DOHH2 (cell line): ENCODE measurements around the gene KRTAP5-8.
"Not testable (repeated sequence)": the region's sequence is repeated elsewhere in the genome, so short reads cannot be mapped to it uniquely, and the experiment has no call there.

ENCODE experiments used
- H3F3A ChIP-seq: fragments of 200-600 bp; sonication (generic), shearing (Covaris generic); 2 replicates; pipeline ENCODE4 v1.6.0; 2016; ENCODE audit warnings: antibody characterized with exemption, mild to moderate bottlenecking; ENCODE audit not compliant: control insufficient read depth, insufficient read depth
- H3K27ac ChIP-seq: fragments of 200-600 bp; sonication (generic); 2 replicates; pipeline ENCODE4 v1.5.1; 2014; ENCODE audit warnings: low read depth, mild to moderate bottlenecking, low read length, moderate library complexity
- H3K27me3 ChIP-seq: fragments of 200-600 bp; sonication (generic); 2 replicates; pipeline ENCODE4 v1.6.1; 2014; ENCODE audit warnings: mild to moderate bottlenecking, low read length, mixed read lengths; ENCODE audit not compliant: control insufficient read depth
- H3K36me3 ChIP-seq: fragments of 200-600 bp; sonication (generic); 2 replicates; pipeline ENCODE4 v1.6.1; 2014; ENCODE audit warnings: mild to moderate bottlenecking, low read length, moderate library complexity, mixed read lengths; ENCODE audit not compliant: control insufficient read depth
- H3K4me1 ChIP-seq: fragments of 200-600 bp; sonication (generic); 2 replicates; pipeline ENCODE4 v1.6.1; 2014; ENCODE audit warnings: mild to moderate bottlenecking, low read length, mixed read lengths; ENCODE audit not compliant: control insufficient read depth
- H3K4me2 ChIP-seq: fragments of 200-600 bp; sonication (generic); 2 replicates; pipeline ENCODE4 v1.6.0; 2014; ENCODE audit warnings: mild to moderate bottlenecking, low read length, moderate library complexity
- H3K4me3 ChIP-seq: fragments of 200-600 bp; sonication (generic); 2 replicates; pipeline ENCODE4 v1.5.1; 2014; ENCODE audit warnings: mild to moderate bottlenecking, low read length, mixed read lengths
- H3K79me2 ChIP-seq: fragments of 200-600 bp; sonication (generic); 2 replicates; pipeline ENCODE4 v1.6.1; 2014; ENCODE audit warnings: mild to moderate bottlenecking, low read length, mixed read lengths; ENCODE audit not compliant: control insufficient read depth
- H3K9me2 ChIP-seq: fragments of 200-600 bp; sonication (generic); replicated peaks from 2 replicates; pipeline ENCODE4 v1.6.1; 2014; ENCODE audit warnings: mild to moderate bottlenecking, low read length, mixed read lengths; ENCODE audit not compliant: control insufficient read depth
- H3K9me3 ChIP-seq: fragments of 200-600 bp; sonication (generic); 2 replicates; pipeline ENCODE4 v1.6.1; 2014; ENCODE audit warnings: antibody characterized with exemption, low read length, mixed read lengths; ENCODE audit not compliant: control insufficient read depth, insufficient read depth
- H4K20me1 ChIP-seq: fragments of 200-600 bp; sonication (generic); 2 replicates; pipeline ENCODE4 v1.6.0; 2014; ENCODE audit warnings: low read depth, mild to moderate bottlenecking, antibody characterized with exemption, low read length, moderate library complexity; ENCODE audit not compliant: control insufficient read depth, insufficient read depth
- CTCF ChIP-seq: fragments of 200-600 bp; sonication (generic); IDR thresholded peaks from one replicate; pipeline ENCODE4 v1.5.1; 2014; ENCODE audit warnings: antibody characterized with exemption, mild to moderate bottlenecking, low read depth, low read length; ENCODE audit not compliant: poor library complexity, severe bottlenecking
- EZH2phosphoT487 ChIP-seq: fragments of 200-600 bp; sonication (generic); IDR thresholded peaks from 2 replicates; pipeline ENCODE4 v1.6.1; 2017; ENCODE audit warnings: borderline replicate concordance, mild to moderate bottlenecking, antibody characterized with exemption, low read length, moderate library complexity, mixed read lengths

Gene KRTAP5-8

GRCh38 chr11:71580057-71581003 is 42.5 kb downstream of the KRTAP5-8 start:
- Histone ChIP-seq H3K9me3 (no peaks in the 10 kb centered on the region), H3K27ac (no peak overlapping the region), H3K4me3 (no peak overlapping the region), H3K36me3 (no peaks in the 10 kb centered on the region), H3F3A (no peaks in the 10 kb centered on the region), H3K79me2 (no peaks in the 10 kb centered on the region), H3K9me2 (no peaks in the 10 kb centered on the region), H3K27me3 (0 out of 2 replicates have a peak, but pooled peaks cover 4% of the 10 kb centered on the region), H3K4me2 (no peak overlapping the region), H3K4me1 (peaks cover 4% of the 10 kb centered on the region), H4K20me1 (no peaks in the 10 kb centered on the region)
- TF ChIP-seq CTCF (peak; percentile 66), EZH2phosphoT487 (no peak)

GRCh38 chr11:71581826-71582225 is 44.0 kb downstream of the KRTAP5-8 start:
- TF ChIP-seq CTCF: no peak
- no peaks in the 10 kb centered on the region for H3K9me2 ChIP-seq
- no peak overlapping the region for H3K27ac ChIP-seq
- no peaks in the 10 kb centered on the region for H3F3A ChIP-seq
- 0 out of 2 replicates have a peak, but pooled peaks cover 4% of the 10 kb centered on the region for H3K27me3 ChIP-seq
- H3K4me1 ChIP-seq: peaks cover 4% of the 10 kb centered on the region
- H3K4me3 ChIP-seq: no peak overlapping the region
- H3K79me2 ChIP-seq: no peaks in the 10 kb centered on the region
- H4K20me1 ChIP-seq: no peaks in the 10 kb centered on the region
- H3K4me2 ChIP-seq: no peak overlapping the region
- H3K36me3 ChIP-seq: no peaks in the 10 kb centered on the region
- H3K9me3 ChIP-seq: no peaks in the 10 kb centered on the region

DNA sequence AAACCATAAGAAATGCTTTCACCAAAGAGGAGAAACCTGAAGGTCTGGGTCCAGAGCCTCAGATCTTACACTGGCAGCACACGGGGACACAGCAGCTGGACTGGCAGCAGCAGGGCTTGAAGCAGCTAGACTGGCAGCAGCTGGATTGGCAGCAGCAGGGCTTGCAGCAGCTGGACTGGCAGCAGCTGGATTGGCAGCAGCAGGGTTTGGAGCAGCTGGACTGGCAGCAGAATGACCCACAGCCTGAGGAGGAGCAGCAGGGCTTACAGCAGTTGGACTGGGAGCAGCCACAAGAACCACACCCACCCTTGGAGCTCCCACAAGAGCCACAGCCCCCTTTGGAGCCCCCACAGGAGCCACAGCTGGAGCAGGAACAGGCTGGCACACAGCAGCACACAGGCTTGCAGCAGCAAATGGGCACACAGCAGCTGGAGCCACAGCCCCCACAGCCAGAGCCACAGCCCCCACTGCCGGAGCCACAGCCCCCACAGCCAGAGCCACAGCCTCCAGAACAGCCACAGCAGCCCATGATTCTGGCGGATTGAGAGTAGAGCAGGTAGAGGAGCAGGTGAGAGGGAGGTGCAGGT is 44.6 kb downstream of the KRTAP5-8 start, which contains the start of gene KRTAP5-11:
TSS of gene KRTAP5-11 (minus strand) at position 567 of the 587 bp plus-strand sequence. CDS start at position 529, 38 bp downstream.
- H3K9me3 ChIP-seq: no peaks in the 10 kb centered on the region
- no peak within 1 kb of the TSS for H3K4me2 ChIP-seq
- H3K27ac ChIP-seq: no peak within 1 kb of the TSS
- TF ChIP-seq EZH2phosphoT487 (no peak), CTCF (no peak)
- no peaks in the 10 kb centered on the region for H3K36me3 ChIP-seq
- no peaks in the 10 kb centered on the region for H4K20me1 ChIP-seq
- peaks cover 4% of the 10 kb centered on the region for H3K4me1 ChIP-seq
- no peaks in the 10 kb centered on the region for H3K9me2 ChIP-seq
- H3K27me3 ChIP-seq: 0 out of 2 replicates have a peak, but pooled peaks cover 4% of the 10 kb centered on the region
- no peak within 1 kb of the TSS for H3K4me3 ChIP-seq
- H3K79me2 ChIP-seq: no peaks in the 10 kb centered on the region
- no peaks in the 10 kb centered on the region for H3F3A ChIP-seq

- H3K9me2 ChIP-seq, H3K27me3 ChIP-seq, H3K27ac ChIP-seq, H3K4me3 ChIP-seq, H3K79me2 ChIP-seq, H4K20me1 ChIP-seq, H3K9me3 ChIP-seq, H3K4me1 ChIP-seq, H3K36me3 ChIP-seq, H3F3A ChIP-seq, H3K4me2 ChIP-seq: not testable (repeated sequence)
These were observed 45.1 kb downstream of the KRTAP5-8 start for GRCh38 chr11:71582969-71583368.

DNA sequence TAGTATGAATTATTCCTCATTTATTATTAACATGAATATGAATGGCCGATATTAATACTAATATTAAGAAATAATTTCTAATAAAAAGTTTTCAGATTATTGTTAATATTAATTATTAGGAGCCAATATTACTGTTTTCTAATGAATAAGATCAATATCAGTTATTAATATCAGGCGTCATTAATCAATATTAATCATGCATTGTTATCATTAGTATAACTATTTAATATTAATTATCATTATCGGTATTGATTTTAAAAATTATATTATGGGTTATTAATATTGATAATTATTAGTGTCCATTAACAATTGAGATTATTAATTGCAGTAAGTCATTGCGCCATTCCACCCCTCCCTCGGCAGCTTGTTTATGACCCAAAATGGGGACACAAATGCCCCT is 47.8 kb downstream of the KRTAP5-8 start:
- H3F3A ChIP-seq, H3K27me3 ChIP-seq, H3K36me3 ChIP-seq, H3K4me3 ChIP-seq, H3K4me1 ChIP-seq, H3K9me2 ChIP-seq, H3K4me2 ChIP-seq, H3K79me2 ChIP-seq, H4K20me1 ChIP-seq, H3K27ac ChIP-seq, H3K9me3 ChIP-seq: not testable (repeated sequence)
